GM21528 (cell line): Measurements from ENCODE around the gene CTIF.

Source experiments
- ATAC-seq: cut with Tn5 transposase; IDR thresholded peaks from one replicate; pipeline ENCODE4 v1.9.1; 2021; ENCODE audit warnings: mild to moderate bottlenecking, moderate library complexity; ENCODE audit not compliant: unreplicated experiment, low FRiP score

CTIF gene

DNA sequence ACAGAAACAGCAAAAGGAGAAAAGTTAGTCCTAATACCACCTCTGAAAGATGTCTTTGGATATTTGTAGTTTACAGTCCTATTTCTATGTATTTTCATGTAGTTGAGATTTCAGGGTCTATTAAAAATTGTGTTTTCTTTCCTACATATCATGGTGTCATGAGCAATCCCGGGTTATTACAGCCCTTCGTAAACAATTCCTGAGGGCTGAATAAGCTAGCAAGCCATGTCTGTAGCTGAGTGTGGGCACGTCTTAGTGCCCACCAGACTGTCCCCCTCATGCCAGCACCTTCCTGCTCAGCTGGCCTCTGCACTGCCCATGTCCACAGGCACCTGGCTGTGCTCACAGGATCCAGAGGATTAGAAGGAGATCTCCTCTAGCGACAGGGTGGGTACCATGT is 60.6 kb downstream of the CTIF start:
- ATAC-seq = no peak

DNA sequence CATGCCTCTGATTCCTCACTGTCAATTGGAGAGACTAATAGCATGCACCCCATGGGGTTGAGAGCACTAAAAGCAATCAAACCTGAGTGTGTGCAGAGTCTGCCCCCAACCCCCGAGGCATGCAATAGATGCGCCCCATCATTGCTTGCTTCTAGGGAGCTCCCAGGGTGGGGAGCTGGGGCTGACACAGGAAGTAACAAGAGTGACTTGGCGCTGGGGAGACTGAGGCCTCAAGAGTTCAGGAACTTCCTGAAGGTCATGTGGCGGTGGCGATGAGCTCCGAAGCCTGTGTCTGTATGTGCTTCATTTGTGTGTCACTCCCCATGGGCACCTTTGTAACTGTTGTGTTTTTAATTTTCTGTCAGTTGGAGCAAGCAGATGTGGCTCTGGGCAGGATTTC is 61.2 kb downstream of the CTIF start:
- ATAC-seq = no peak

DNA sequence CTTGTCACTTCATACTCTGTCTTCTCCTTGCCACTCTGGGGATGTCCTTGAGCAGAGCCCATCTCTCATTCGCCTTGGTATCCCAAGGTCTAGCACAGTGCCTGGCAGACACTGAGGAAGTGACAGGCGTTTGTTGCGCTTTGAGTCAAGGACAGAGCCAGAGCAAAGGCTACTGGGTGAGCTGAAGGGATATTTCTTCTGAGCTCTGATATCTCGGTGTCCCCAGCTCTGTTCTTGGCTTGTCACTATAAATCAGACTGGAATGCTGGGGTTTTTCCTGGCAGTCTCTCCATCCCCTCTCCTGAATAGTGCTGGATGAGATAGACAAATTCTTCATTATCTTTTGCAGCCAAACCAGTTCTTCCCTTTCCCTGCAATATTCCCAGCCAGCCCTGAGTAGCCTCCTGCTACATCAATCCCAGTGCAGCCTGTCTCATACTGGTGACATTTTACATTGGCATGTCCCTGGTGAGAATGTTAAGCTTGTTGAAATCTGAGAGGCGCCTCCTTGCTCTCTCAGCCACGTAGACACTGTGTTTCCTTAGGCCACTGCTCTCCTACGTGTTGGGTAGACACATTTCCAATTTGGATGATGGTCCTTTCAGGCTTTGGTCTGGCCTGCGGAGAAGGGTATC is 61.7 kb downstream of the CTIF start:
- ATAC-seq = no peak

DNA sequence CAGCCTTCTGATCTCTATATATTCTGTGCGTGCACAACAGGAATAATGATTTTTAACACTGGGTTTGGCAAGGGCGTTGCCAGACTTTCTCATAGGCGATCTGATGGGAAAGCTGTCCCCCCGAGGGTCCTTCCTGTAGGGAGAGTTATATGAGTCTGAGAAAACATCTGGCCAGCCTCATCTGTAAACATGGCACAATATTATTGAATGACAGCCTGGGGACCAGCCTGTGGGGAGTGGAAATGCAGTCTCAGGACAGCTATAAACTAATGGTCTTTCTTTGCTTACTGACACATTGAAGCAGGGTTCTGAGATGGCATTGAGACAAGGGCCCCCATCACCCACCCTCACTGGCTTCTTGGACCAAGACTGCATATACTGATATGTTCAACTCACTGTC is 62.5 kb downstream of the CTIF start:
- no peak for ATAC-seq

DNA sequence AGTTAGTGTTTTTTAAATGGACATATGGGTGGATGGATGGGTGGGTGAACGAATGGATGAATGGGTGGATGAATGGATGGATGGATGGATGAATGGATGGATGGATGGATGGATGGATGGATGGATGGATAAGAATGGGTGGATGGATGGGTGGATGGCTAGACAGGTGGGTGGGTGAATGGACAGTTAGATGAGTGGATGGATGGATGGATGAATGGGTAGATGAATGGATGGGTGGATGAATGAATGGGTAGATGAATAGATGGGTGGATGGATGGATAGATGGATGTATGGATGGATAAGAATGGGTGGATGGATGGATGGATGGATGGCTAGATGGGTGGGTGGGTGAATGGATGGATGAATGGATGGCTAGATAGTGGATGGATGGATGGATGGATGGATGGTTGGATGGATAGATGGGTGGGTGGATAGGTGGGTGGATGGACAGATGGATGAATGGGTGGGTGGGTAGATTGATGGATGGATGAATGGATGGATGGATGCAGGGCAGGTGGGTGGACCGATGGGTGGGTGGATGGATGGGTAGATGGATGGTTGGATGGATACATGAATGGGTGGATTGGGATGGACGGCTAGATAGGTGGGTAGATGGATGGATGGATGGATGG is 64.0 kb downstream of the CTIF start:
- ATAC-seq = no peak

DNA sequence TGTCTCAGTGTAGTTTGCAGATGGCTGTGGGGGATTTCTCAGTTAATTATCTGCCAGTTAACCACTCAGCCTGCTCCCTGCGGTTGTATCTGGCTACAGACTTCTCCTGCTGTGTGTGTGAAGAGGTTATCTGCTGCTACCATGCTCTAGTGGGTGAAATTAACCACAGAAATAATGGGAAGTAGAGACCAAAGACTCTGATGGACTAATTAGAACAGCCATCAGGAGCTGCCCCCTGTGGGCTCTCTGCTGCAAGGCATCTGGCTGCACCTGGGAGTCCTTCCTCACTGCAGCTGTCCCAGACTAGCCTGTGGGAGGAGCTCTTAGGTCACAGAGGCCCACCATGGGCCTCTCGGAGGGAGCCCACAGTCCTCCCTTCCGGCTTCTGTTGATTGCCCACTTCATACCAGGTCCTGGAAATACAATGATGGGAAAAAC is 66.6 kb downstream of the CTIF start:
- ATAC-seq = no peak

DNA sequence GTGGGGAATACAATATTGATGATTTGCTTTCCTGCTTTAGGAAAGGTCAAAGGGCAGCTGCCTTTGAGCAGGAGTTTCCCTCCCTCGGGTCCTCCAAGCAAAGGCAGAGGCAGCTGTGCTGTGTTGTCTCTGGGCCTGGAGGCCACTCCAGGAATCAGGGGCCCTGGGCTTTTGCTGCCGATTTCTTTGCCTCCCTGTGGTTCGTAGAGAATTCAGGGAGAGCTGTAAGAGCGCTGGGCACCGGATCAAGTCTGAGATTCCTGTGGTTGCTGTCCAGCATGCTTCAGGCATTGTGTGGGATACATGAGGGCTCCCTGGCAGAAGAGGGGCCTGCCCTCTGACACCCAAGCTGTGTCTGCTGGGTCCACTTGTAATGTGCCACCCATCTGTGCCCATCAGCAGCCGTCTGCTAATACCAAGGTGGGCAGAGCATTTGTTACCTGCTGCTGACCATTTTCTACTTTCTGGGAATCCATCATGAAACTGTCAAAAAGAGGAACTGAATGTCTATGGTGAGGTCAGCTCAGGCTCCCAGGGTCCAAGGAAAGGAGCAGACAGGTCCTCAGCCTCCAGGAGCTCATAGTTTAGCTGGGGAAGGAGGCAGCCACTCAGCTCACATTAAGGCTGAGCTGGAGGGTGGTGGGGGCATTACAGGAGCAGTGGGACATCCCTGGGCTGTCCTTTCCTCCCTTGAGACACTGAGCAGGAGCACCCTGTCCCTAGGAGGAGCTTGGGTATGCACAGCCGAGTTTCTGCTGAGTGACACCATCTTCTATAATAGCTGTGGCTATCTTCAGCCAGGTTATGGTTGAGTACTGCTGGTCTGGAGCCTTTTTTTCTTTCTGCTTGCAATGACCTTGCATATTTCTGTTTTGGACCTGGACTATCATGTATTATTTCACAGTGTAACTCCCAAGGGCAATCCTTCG is 68.5 kb downstream of the CTIF start:
- ATAC-seq = no peak

DNA sequence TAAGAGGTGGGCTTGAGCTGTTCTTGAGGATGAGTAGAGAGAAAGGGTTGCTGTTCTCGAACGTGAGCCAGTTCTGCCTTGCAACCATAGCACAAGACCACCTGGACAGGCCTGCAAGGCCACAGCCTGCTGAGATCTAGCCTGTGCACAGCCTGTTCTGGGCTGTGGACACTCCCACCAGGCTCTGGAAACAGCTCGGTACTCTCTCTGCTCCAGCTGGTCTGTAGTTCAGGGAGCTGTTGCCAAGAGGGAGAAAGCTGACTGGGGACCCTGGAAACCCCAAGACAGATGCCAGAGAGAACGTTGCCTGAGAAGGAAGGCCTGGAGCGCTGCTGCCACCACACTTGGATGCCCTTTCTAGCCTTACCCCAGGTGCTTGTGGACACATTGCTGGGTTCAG is 69.8 kb downstream of the CTIF start:
- no peak for ATAC-seq

DNA sequence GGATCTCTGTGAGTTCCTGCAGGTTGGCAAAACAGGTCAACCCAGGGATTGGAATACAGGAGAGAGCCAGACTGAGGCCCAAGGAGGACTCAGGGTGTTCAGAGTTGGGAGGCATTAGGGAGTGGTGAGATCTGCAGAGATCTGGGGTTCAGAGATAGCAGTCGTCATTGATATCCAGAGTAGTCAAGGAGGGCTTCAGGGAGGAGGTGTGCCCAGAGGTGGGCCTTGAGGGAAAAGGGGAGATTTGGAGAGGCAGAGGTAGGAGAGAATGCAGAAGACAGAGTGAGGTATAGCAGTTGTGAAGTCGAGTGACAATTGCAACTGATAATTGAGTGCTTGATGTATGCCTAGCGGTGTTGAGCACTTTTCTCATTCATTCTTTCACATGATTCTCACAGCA is 70.3 kb downstream of the CTIF start:
- no peak for ATAC-seq

DNA sequence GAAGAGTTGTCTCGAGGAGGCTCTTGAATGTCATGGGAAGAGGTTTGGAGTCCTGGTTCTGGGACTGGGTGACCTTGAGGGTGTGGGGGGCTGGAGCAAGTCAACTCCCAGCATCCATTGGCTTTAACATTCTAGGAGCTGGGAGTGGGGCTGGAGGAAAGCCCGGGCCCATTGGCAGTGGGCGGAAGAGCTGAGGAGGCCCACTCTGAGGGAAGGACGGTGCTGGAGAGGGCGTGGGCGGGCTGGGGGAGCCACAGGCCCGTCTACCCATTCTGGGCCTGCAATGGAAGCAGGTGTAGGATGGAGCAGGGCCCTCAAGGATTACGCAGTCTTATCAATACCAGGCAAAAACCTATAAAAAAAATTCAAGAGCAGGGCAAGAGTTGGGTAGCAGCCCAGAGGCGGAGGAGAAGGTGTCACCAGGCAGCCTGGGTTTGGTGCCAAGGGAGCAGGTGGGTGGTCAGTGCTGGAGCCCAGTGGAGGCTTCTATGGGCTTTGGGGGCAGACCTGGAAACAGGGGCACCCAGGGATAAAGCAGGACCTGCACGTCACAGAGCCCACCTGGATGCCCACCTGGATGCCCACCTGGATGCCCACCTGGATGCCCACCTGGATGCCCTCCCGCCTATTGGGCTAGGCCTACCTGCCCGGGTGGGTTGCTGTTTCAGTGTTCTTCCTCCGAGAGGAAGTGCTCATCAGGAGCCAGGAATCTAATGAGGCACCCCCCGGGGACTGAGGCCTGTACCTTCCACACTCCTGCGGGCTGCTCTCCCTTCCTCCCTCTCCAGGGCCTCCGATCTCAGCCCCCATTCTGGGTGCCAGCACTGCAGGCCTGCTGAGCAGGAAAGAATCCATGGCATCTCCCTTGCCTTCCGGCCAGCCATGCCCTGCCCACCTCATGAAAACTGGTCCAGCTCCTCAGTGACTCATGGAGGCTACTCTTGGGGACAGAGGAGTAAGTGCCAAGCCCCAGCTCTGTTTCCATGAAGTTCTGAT is 71.3 kb downstream of the CTIF start:
- ATAC-seq = no peak

DNA sequence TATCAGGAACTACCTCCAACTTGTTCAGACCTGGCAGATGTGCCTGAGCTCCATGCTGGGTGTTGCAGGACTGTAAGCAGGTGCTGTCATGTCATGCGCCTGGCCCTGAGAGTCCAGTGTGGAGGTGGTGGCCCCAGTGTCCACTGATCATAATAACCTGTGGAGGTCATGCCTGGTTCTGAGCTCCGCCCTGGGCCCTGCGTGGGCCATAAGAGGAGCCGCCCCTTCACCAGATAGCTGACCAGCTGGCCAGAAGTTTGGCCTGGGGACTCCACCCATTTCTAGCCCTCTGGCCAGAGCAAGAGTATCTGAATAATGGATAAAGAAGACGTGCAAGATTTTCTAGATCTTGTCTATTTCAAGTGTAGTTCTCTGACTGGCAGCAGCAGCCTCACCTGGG is 72.4 kb downstream of the CTIF start:
- no peak for ATAC-seq

DNA sequence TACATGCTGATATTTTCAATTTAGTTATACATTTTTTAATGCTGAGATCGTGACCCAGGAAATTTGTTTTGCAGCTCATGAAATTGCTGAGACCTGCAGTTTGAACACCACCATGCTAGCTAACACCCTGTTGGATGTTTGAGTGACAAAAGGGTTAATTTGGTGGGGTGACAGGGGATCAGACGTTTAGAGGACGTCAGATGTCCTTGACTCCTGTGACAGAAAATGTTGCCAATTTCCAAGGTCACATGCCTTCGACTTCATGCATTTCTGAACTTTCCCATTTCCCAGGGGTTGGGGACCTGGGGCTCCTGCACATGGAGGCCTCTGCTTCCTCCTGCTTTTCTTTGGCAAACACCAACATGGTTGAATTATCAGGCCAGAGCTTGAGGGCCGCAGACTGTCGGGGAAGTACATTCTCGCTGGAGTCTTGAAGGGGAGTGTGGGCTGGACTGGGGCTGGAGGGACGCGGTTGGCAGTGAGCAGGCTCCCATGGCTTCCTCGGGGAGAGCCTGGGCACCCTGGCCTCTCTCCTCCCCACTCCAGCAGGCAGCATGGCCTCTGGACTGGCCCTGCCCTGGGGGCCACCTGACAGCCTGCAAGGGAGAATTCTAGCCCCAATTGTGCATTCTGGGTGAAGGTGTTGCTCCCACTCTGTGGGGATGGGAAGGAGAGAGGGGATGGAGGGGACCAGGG is 73.1 kb downstream of the CTIF start:
- ATAC-seq = no peak

DNA sequence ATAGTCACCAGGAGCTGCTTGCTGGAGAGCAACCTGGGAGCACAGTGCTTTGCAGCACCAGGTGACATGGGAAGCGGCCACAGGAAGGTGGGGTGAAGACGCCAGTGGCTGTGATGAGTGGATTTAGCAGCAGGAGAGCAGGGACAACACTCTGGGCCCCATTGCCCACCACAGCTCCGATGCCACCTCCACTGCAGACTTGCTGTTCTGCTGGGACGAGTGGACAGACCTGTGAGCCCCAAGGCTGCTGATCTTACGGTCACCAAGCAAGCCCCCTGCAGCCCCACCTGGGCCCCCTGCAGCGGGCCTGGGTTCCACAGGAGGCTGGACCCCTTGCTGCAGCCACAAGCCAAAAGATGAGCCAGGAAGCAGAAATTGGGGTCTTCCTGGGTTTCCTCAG is 73.7 kb downstream of the CTIF start:
- no peak for ATAC-seq

DNA sequence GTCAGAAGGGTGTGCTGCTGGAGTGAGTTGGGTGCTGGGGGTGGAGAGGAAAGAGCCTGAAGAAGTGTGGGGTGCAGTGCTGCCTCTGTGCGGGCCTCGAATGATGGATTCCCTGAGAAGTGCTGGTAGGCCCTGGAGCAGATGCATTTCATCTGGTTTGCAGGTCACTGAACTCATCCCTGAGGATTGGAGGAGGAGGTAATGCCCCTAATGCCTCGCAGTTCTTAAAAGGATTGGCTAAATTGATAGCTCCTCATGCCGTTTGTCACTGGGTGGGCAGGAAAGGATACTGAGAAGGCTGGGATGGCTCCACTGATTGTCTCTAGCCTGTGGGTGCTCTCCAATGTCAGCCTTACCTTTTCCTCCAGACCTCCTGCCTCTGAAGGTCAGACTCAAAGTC is 74.1 kb downstream of the CTIF start:
- ATAC-seq = no peak

DNA sequence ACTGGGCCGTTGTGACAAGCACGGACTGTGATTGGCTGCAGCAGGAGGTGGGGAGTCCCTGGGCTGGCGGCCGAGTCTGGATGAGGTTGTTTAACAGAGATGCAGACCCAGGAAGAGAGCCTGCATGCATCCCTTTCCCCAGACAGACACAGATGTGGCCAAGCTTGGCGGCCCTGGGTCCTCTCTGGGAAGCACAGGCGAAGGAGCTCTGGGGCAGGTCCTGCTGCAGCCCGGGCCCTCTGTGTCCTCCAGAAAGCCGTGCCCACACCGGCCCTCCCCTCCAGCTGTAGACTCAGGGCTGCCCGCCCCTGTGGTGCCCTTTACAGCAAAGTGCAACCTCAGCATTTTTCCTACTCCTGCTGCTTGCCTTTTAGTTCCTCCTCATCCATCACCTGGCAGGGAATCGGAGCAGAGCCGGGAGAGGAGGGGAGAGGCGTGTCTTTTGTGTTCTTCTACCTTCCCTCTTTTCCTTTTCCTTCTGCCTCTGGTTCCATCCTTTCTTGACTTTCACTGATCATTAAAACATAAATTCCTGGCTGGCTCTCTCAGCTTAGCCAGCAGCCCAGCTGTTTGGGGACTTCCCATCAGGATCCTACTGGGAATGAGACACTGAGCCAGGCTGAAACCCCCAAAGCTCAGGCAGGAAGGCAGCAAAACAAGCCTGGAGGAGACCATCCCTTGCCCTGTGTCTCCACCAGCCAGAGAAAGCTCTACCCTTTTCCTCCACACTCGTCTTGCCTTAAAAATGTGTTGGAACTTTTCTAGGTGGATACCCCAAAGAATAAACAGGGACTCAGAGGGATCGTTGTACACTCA is 75.0 kb downstream of the CTIF start:
- ATAC-seq = no peak

DNA sequence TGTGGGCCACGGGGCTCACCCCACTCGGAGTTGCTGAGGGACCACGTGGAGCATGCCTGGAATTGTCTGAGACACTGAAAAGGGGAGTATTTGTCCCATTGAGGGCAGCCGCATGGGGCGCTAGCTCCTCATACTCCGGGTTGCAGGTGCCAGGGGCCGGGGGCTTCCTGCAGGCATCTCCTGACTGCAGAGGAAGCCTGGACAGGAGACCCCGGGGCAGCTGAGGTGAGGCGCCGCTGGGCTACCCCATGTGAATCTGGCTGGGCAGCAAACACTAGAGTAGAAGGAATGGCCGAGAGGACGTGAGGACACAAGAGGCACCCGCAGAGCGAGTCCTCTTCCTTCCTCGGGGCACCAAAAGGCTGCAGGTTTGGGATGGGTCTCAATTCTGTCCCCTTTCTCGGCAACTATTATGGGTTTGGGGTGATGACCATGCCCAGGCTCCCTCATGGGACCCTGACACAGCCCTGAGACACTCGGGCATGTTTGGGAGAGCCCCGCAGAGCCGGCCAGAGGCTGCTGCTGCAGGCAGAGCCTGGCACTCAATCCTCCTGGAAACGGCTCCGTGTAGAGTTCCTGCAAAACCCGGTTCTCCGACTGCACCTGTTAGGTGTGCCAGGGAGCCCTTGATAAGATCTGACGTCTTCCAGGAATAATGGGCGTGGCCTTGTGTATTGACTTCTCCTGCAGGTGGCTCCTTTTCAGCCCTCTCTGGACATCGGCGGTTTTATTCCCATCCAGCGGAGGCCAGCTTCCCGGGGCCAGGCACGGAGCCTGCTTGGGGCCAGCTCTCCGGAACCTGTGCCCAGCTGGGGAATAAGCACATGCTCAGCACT is 77.0 kb downstream of the CTIF start:
- no peak for ATAC-seq

DNA sequence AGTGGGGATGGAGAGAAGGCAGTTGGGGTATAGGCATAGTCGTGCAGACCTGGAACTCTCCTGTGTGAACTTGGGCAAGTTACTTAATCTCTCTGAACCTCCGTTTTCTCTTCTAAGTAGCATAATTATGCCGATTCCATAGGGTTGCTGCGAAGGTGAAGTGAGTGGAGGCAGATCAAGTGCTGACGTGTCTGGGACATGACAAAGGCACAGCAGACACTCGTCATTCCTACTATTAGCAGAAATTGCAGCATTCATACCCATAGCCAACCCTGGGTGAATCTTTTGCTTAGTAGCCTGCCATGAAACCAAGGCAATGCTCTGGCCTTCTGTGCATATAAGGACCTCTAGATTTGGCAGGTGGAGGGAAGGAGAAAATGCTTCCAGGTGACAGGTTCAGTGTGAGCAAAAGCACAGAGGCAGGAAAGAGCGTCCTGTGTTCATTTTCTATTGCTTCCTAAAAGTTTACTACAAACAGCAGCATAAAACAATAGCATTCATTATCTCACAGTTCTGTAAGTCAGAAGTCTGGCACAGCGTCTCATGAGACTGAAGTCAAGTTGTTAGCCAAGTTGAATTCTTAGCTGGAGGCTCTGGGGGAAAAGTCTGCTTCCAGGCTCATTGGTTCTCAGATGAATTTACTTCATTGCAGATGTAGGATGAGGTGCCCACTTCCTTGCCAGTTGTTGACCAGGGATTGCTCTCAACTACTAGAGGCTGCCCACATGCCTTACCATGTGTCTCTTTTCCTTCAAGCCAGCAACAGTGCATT is 77.8 kb downstream of the CTIF start:
- ATAC-seq = no peak
